Spinal cord (tissue), 10 donors: ENCODE data around the gene FMNL3. TPM values are rescaled to one million over a fixed set of nuclear protein-coding genes. Genes with fewer than 3 reads are reported as not detected.
"Not testable (repeated sequence)": the region's sequence is repeated elsewhere in the genome, so short reads cannot be mapped to it uniquely, and the experiment has no call there.

Experiments used
- DNase-seq, 6 donors: peaks; one replicate each; pipeline versions ENCODE4 v3.0.0 to v3.0.0-alpha.2; 2013 to 2015; ENCODE audit warnings: low spot score in 6 of 6, low read depth in 4 of 6
- H3K27ac ChIP-seq: one replicate; pipeline ENCODE4 v1.5.1; 2013; ENCODE audit warnings: low read depth, low read length, control low read depth
- H3K27me3 ChIP-seq: one replicate; pipeline ENCODE4 v1.6.1; 2013; ENCODE audit warnings: low read length; ENCODE audit not compliant: control insufficient read depth, insufficient read depth
- H3K36me3 ChIP-seq: one replicate; pipeline ENCODE4 v1.6.1; 2013; ENCODE audit warnings: low read length; ENCODE audit not compliant: control insufficient read depth, insufficient read depth
- H3K4me1 ChIP-seq: one replicate; pipeline ENCODE4 v1.6.1; 2013; ENCODE audit warnings: low read length; ENCODE audit not compliant: control insufficient read depth, insufficient read depth
- H3K4me3 ChIP-seq: one replicate; pipeline ENCODE4 v1.5.1; 2013; ENCODE audit warnings: low read depth, low read length, control low read depth
- H3K9me3 ChIP-seq: one replicate; pipeline ENCODE4 v1.6.1; 2013; ENCODE audit warnings: low read length; ENCODE audit not compliant: control insufficient read depth, insufficient read depth
- WGBS: methylation state at CpG from one replicate; pipeline ENCODE4 v1.1.5; 2013; ENCODE audit warnings: missing lambda C conversion rate; ENCODE audit not compliant: insufficient coverage; 5-methylcytosine and 5-hydroxymethylcytosine counted together
- polyA plus RNA-seq, 2 donors: library from polyadenylated mRNA; unstranded; fragments of 120-200 nt; gene quantifications; one replicate each; pipeline ENCODE4 v1.2.1, GENCODE V29; 2013; ENCODE audit not compliant: insufficient read length in 2 of 2
- total RNA-seq, 2 donors: library from RNA; depleted of rRNA in 1 of 2; stranded (reverse); fragments of 120-200 nt in 1 of 2; fragments of >200 nt in 1 of 2; gene quantifications; one replicate each; pipeline versions ENCODE4 v1.2.3 to v1.2.4, GENCODE V29; 2013 to 2014
- donor health status: healthy.

FMNL3 gene
- total and polyA plus RNA-seq, 4 donors, result 21.7 to 34.3 (median 24.1) TPM

GRCh38 chr12:49618576-49618975 is 88.6 kb downstream of the FMNL3 start:
- Histone ChIP-seq H3K4me3 (no peak overlapping the region), H3K9me3 (no peaks in the 10 kb centered on the region), H3K4me1 (peaks cover 14% of the 10 kb centered on the region), H3K27ac (no peak overlapping the region), H3K27me3 (peaks cover 3% of the 10 kb centered on the region), H3K36me3 (no peaks in the 10 kb centered on the region)
- no CpG with 5 or more reads among the region's 1 CpG for WGBS
- no peak for DNase-seq

DNA sequence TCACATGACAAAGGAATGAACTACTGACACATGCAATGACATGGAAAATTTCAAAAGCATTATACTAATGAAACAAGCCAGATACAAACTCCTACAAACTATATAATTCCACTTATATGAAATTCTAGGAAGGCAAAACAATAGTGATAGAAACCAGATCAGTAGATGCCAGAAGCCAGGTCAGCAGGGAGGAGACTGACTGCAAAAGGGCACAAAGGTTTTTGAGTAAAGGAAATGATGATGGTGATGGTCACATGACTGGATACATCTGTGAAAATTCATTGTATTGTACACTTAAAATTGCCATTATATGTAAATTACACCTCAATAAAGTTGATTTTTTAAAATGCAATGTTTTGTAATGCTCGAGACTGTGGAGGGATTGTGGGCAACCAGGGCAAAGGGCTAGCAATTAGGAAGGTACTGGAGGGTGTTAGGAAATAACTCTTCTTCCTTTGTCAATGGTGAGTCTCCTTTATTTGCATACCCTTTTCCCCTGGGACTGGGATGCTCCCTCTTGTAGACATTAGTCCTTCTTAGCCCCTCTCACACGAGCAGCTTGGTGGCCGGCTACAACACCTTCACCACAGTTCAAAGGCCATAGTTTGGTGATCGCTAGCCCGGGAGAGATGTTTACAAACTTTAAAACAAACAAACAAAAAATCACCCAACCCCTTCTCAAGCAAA is 90.5 kb downstream of the FMNL3 start:
- Histone ChIP-seq H3K4me1 (peaks cover 2% of the 10 kb centered on the region), H3K27ac (no peak overlapping the region), H3K9me3 (no peaks in the 10 kb centered on the region), H3K36me3 (no peaks in the 10 kb centered on the region), H3K4me3 (no peak overlapping the region), H3K27me3 (peaks cover 3% of the 10 kb centered on the region)
- 60% methylated on average over 3 of the region's 5 CpGs for WGBS
- DNase-seq, result no peak

DNA sequence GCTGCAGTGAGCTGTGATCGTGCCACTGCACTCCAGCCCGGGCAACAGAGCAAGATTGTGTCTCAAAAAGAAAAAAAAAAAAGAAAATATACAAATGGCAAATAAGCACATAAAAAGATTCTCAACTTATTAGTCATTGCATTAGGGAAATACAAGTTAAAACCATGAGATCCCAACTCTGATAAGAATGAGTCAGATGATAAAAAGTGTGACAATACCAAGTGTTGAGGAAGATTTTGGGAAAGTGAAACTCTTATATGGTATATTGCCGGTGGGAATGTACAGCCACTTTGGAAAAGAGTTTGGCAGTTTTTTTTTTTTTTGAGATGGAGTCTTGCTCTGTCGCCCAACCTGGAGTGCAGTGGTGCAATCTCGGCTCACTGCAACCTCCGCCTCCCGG is 91.5 kb downstream of the FMNL3 start:
- no peak overlapping the region for H3K27ac ChIP-seq
- no peaks in the 10 kb centered on the region for H3K4me1 ChIP-seq
- H3K36me3 ChIP-seq, result no peaks in the 10 kb centered on the region
- H3K27me3 ChIP-seq, result peaks cover 3% of the 10 kb centered on the region
- whole genome bisulfite sequencing, result 100% methylated on average over 5 of the region's 7 CpGs
- H3K4me3 ChIP-seq, result no peak overlapping the region
- no peak for DNase-seq
- no peaks in the 10 kb centered on the region for H3K9me3 ChIP-seq

- Histone ChIP-seq H3K4me1 (no peaks in the 10 kb centered on the region), H3K27me3 (no peaks in the 10 kb centered on the region), H3K27ac (no peak overlapping the region), H3K9me3 (no peaks in the 10 kb centered on the region), H3K36me3 (no peaks in the 10 kb centered on the region), H3K4me3 (no peak overlapping the region)
- DNase-seq, result no peak
Observed at GRCh38 chr12:49612210-49612609, 95.0 kb downstream of the FMNL3 start.

DNA sequence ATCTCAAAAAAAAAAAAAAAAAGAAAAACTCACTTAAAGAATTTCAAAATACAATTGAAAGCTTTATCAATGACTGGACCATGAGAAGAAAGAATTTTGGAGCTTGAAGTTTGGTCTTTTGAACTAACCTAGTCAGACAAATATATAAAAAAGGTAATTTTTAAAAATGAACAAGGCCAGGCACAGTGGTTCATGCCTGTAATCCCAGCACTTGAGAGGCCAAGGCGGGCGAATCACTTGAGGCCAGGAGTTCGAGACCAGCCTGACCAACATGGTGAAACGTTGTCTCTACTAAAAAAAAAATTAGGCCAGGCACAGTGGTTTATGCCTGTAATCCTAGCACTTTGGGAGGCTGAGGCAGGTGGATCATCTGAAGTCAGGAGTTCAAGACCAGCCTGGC is 96.4 kb downstream of the FMNL3 start:
- H3K27me3 ChIP-seq, DNase-seq, H3K9me3 ChIP-seq, H3K4me3 ChIP-seq, H3K27ac ChIP-seq, H3K36me3 ChIP-seq, H3K4me1 ChIP-seq: not testable (repeated sequence)
- WGBS, result 100% methylated on average over 4 of the region's 4 CpGs

DNA sequence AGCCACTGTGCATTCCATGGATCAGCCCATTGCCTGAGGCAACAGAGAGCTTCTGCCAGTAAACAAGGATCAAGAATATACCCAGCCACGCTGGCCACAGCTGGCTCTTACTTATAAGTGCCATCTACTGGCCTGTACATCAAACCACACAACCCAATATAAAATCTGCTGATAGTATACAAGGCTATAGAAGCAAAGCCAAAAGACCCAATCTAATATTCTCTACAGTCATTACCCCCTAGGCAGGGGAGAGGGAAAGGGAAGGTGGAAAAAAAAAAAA is 97.4 kb downstream of the FMNL3 start:
- no peaks in the 10 kb centered on the region for H3K9me3 ChIP-seq
- DNase-seq, result no peak
- H3K4me3 ChIP-seq, result no peak overlapping the region
- no peak overlapping the region for H3K27ac ChIP-seq
- H3K27me3 ChIP-seq, result no peaks in the 10 kb centered on the region
- no CpG with 5 or more reads among the region's 1 CpG for WGBS
- H3K4me1 ChIP-seq, result no peaks in the 10 kb centered on the region
- H3K36me3 ChIP-seq, result no peaks in the 10 kb centered on the region

GRCh38 chr12:49609059-49609874 is 97.9 kb downstream of the FMNL3 start:
- Histone ChIP-seq H3K27me3 (no peaks in the 10 kb centered on the region), H3K4me1 (no peaks in the 10 kb centered on the region), H3K4me3 (no peak overlapping the region), H3K27ac (no peak overlapping the region), H3K9me3 (no peaks in the 10 kb centered on the region), H3K36me3 (no peaks in the 10 kb centered on the region)
- no peak for DNase-seq
- WGBS, result 100% methylated on average over 2 of the region's 2 CpGs

DNA sequence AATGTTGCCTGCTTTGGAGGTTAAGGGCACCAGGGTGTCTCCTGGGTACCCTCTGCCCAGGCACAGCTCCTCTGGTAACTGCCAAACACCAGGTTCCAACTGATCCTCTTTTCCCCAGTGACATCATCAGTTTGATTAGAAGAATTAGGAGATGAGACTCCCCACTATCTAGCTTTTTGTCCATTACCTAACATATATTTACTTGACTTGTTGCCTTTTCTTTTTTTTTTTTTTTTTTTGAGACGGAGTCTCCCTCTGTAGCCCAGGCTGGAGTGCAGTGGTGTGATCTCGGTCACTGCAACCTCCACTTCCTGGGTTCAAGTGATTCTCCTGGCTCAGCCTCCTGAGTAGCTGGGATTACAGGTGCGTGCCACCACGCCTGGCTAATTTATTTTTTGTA is 101.7 kb downstream of the FMNL3 start, which contains the start of gene FAM186B:
TSS of gene FAM186B (minus strand) at position 101 of the 400 bp plus-strand sequence. CDS start 162 bp downstream, outside the sequence.
- not testable (repeated sequence) for H3K27me3 ChIP-seq

DNA sequence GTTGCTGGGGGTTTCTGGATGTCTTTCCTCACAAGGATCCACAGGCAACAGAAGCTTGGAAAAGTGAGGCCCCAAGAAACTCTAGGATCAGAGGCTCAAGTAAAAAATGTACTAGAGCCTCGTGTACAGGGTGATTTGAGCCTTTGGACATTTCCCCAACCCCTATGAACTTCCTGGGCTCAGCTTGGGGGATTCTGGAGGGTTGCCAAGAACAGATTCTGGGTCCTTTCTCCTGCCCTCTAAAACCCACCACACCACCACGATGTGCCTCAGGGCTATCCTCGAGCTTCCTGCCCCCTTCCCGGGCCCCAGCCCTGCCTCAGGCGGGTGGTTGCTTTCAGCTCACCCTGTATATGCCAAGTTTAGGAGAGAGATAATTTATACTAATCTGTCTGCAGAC is 102.3 kb downstream of the FMNL3 start:
- H3K27me3 ChIP-seq, result no peaks in the 10 kb centered on the region
- no CpG with 5 or more reads among the region's 5 CpGs for WGBS
- H3K9me3 ChIP-seq, result no peaks in the 10 kb centered on the region
- H3K4me3 ChIP-seq, result no peak overlapping the region
- H3K27ac ChIP-seq, result no peak overlapping the region
- no peaks in the 10 kb centered on the region for H3K4me1 ChIP-seq
- peaks cover 11% of the 10 kb centered on the region for H3K36me3 ChIP-seq
- DNase-seq, result no peak

More for the DNA sequence above, 101.7 kb downstream of the FMNL3 start, which contains the start of gene FAM186B:
- H3K4me3 ChIP-seq, DNase-seq, H3K9me3 ChIP-seq, H3K4me1 ChIP-seq, H3K36me3 ChIP-seq, H3K27ac ChIP-seq: not testable (repeated sequence)
- 95% methylated on average over 3 of the region's 4 CpGs for WGBS

- Histone ChIP-seq H3K36me3 (peaks cover 20% of the 10 kb centered on the region), H3K27me3 (no peaks in the 10 kb centered on the region), H3K4me3 (no peak overlapping the region), H3K4me1 (no peaks in the 10 kb centered on the region), H3K27ac (no peak overlapping the region), H3K9me3 (no peaks in the 10 kb centered on the region)
- 83% methylated on average over 1 of the region's 1 CpG for WGBS
- DNase-seq, result peak in 1 of 6 donors; percentile 81
Observed at GRCh38 chr12:49603721-49604120, 103.5 kb downstream of the FMNL3 start.
